Frontal cortex (tissue), 4 donors: ENCODE measurements around the gene EYS. TPM values are rescaled to one million over a fixed set of nuclear protein-coding genes. Genes with fewer than 3 reads are reported as not detected.
A peak's percentile ranks its signal among the peaks of the same experiment; 100 is the strongest.

Source experiments
- DNase-seq, 2 donors: peaks; one replicate each; pipeline ENCODE4 v3.0.0; 2012; ENCODE audit warnings: low spot score in 2 of 2
- FAIRE-seq: peaks from 2 replicates; lab custom pipeline; 2012; peaks lifted over from hg19 to GRCh38; lab: Jason Lieb, UNC
- total RNA-seq: library from RNA; depleted of rRNA; stranded (reverse); fragments of >200 nt; gene quantifications from one replicate; pipeline ENCODE4 v1.2.3, GENCODE V29; 2014
- donor health status: control.
- donor health status: control.
- donor health status: control.

Gene EYS
- total RNA-seq, 1 donor from 2014 or later: 2.0 TPM

- no peak for DNase-seq
- no peak for FAIRE-seq
These were observed 706.2 kb downstream of the EYS start for GRCh38 chr6:65000815-65001214.

GRCh38 chr6:64998204-64998603 is 708.8 kb downstream of the EYS start:
- FAIRE-seq (no peak), DNase-seq (no peak)

- DNase-seq (no peak), FAIRE-seq (no peak)
These were observed 710.7 kb downstream of the EYS start for GRCh38 chr6:64996301-64996700.

GRCh38 chr6:64990652-64991304 is 716.2 kb downstream of the EYS start:
- FAIRE-seq: no peak
- DNase-seq: no peak

GRCh38 chr6:64988148-64988547 is 718.9 kb downstream of the EYS start:
- DNase-seq (no peak), FAIRE-seq (no peak)

GRCh38 chr6:64987066-64987465 is 720.0 kb downstream of the EYS start:
- DNase-seq (no peak), FAIRE-seq (no peak)

- no peak for DNase-seq
- no peak for FAIRE-seq
These were observed 721.3 kb downstream of the EYS start for GRCh38 chr6:64985726-64986125.

GRCh38 chr6:64984948-64985347 is 722.1 kb downstream of the EYS start:
- no peak for FAIRE-seq
- DNase-seq: no peak

GRCh38 chr6:64983089-64983488 is 723.9 kb downstream of the EYS start:
- DNase-seq (no peak), FAIRE-seq (no peak)

- no peak for DNase-seq
- FAIRE-seq: no peak
These were observed 733.9 kb downstream of the EYS start for GRCh38 chr6:64973142-64973541.

GRCh38 chr6:64969139-64969538 is 737.9 kb downstream of the EYS start:
- no peak for DNase-seq
- no peak for FAIRE-seq

GRCh38 chr6:64955435-64955848 is 751.6 kb downstream of the EYS start:
- DNase-seq: no peak
- no peak for FAIRE-seq

GRCh38 chr6:64949257-64949656 is 757.8 kb downstream of the EYS start:
- no peak for FAIRE-seq
- DNase-seq: no peak

GRCh38 chr6:64948261-64948660 is 758.8 kb downstream of the EYS start:
- FAIRE-seq (peak; percentile 91), DNase-seq (no peak)

GRCh38 chr6:64945450-64945849 is 761.6 kb downstream of the EYS start:
- no peak for DNase-seq
- FAIRE-seq: no peak

GRCh38 chr6:64932486-64932885 is 774.5 kb downstream of the EYS start:
- FAIRE-seq (no peak), DNase-seq (no peak)

GRCh38 chr6:64930681-64931080 is 776.3 kb downstream of the EYS start:
- DNase-seq: no peak

GRCh38 chr6:64926051-64926450 is 781.0 kb downstream of the EYS start:
- no peak for DNase-seq
- no peak for FAIRE-seq

More at GRCh38 chr6:64930681-64931080, 776.3 kb downstream of the EYS start:
- no peak for FAIRE-seq

- DNase-seq: no peak
- no peak for FAIRE-seq
These were observed 786.8 kb downstream of the EYS start for GRCh38 chr6:64920257-64920656.

GRCh38 chr6:64914124-64914523 is 792.9 kb downstream of the EYS start:
- FAIRE-seq: no peak

GRCh38 chr6:64912966-64913365 is 794.1 kb downstream of the EYS start:
- no peak for FAIRE-seq
- no peak for DNase-seq

More at GRCh38 chr6:64914124-64914523, 792.9 kb downstream of the EYS start:
- no peak for DNase-seq

GRCh38 chr6:64908104-64908503 is 798.9 kb downstream of the EYS start:
- DNase-seq (no peak), FAIRE-seq (no peak)
